Measurements from ENCODE around the gene PTPRK. TPM values are rescaled to one million over a fixed set of nuclear protein-coding genes. Genes with fewer than 3 reads are reported as not detected.

The PTPRK gene
- total and polyA plus RNA-seq, 2 experiments from 2014 or later: 26.9 to 56.4 TPM

GRCh38 chr6:128532136-128532535 is 11.7 kb upstream of the PTPRK start:
- Histone ChIP-seq H3K4me1 (ENCODE audit: insufficient read depth) (no peaks in the 10 kb centered on the region), H3K9me2 (ENCODE audit: insufficient read depth) (no peaks in the 10 kb centered on the region), H4K20me1 (replicated peaks; ENCODE audit: insufficient read depth) (no peaks in the 10 kb centered on the region), H3K27me3 (ENCODE audit: insufficient read depth) (no peaks in the 10 kb centered on the region), H3K4me2 (no peak overlapping the region), H2AFZ (no peak overlapping the region), H3K36me3 (ENCODE audit: insufficient read depth) (no peaks in the 10 kb centered on the region), H3F3A (replicated peaks; ENCODE audit: low read depth) (no peaks in the 10 kb centered on the region), H3K27ac (ENCODE audit: low read depth) (no peak overlapping the region), H3K4me3 (no peak overlapping the region), H3K79me2 (replicated peaks; ENCODE audit: insufficient read depth) (no peaks in the 10 kb centered on the region)
- ATAC-seq (no peak), DNase-seq (ENCODE audit: low spot score) (no peak)
- no peaks in the 10 kb centered on the region for H3K27me3 Mint-ChIP-seq (ENCODE audit: insufficient read depth, low read depth, poor library complexity)
- no peak for TF ChIP-seq REST (IDR thresholded peaks at IDR 0.05; ENCODE audit: unreplicated experiment)
- TF ChIP-seq EZH2phosphoT487 (IDR thresholded peaks at IDR 0.05; ENCODE audit: unreplicated experiment): no peak
- TF ChIP-seq ZNF462 (CRISPR knock-in tag; IDR thresholded peaks at IDR 0.05): no peak
- no peak for TF ChIP-seq ZNF331 (CRISPR knock-in tag; IDR thresholded peaks at IDR 0.05; ENCODE audit: low read depth)
- TF ChIP-seq ZNF114 (CRISPR knock-in tag; IDR thresholded peaks at IDR 0.05): no peak
- TF ChIP-seq CREB1 (CRISPR knock-in tag; IDR thresholded peaks at IDR 0.05; ENCODE audit: low read depth): no peak
- TF ChIP-seq NANOG (IDR thresholded peaks at IDR 0.05; ENCODE audit: borderline replicate concordance): no peak
- TF ChIP-seq ETS1 (IDR thresholded peaks at IDR 0.05): no peak
- no peak for TF ChIP-seq CTCF (conservative IDR thresholded peaks at IDR 0.05; ENCODE audit: low read depth in 2 of 2)
- no peak for TF ChIP-seq EZH2 (IDR thresholded peaks at IDR 0.05; ENCODE audit: low read depth, unreplicated experiment)
- no peak for TF ChIP-seq POLR2AphosphoS5 (IDR thresholded peaks at IDR 0.05; ENCODE audit: low read depth)
- TF ChIP-seq JUNB (IDR thresholded peaks at IDR 0.05; ENCODE audit: unreplicated experiment): no peak
- TF ChIP-seq STAT1 (IDR thresholded peaks at IDR 0.05; ENCODE audit: unreplicated experiment): no peak
- H3K4me1 Mint-ChIP-seq: no peaks in the 10 kb centered on the region; the same call in 2 of the 3 replicates
- H3K9me3 Mint-ChIP-seq: no peaks in the 10 kb centered on the region
- no peak overlapping the region for H3K4me3 Mint-ChIP-seq
- H3K36me3 Mint-ChIP-seq (ENCODE audit: low read depth): no peaks in the 10 kb centered on the region
- no peak overlapping the region for H3K27ac Mint-ChIP-seq
